CD14-positive monocyte (primary cell): ENCODE data around the gene KIF26B. TPM values are rescaled to one million over a fixed set of nuclear protein-coding genes. Genes with fewer than 3 reads are reported as not detected.
A peak's percentile ranks its signal among the peaks of the same experiment; 100 is the strongest.

Experiments
- DNase-seq, 3 donors: peaks; one replicate each; pipeline ENCODE4 v3.0.0-alpha.2; 2011 to 2022
- H2AFZ ChIP-seq: 2 replicates; pipeline ENCODE4 v1.6.0; 2012; ENCODE audit warnings: mild to moderate bottlenecking, low read depth, low read length, inconsistent platforms; ENCODE audit not compliant: insufficient read depth, poor library complexity, severe bottlenecking
- H3K27ac ChIP-seq, 2 donors: 1 replicate in 1 of 2; 2 replicates in 1 of 2; pipeline ENCODE4 v1.5.1; 2012 to 2013; ENCODE audit warnings: low read length in 2 of 2, control low read depth in 1 of 2, inconsistent platforms in 1 of 2, low read depth in 1 of 2, mild to moderate bottlenecking in 1 of 2
- H3K27me3 ChIP-seq, 2 donors: one replicate each; pipeline versions ENCODE4 v1.6.0 to v1.6.1; 2011 to 2013; ENCODE audit warnings: low read length in 2 of 2; ENCODE audit not compliant: control insufficient read depth in 2 of 2, insufficient read depth in 2 of 2
- H3K36me3 ChIP-seq, 2 donors: replicated peaks in 1 of 2; 1 replicate in 1 of 2; 2 replicates in 1 of 2; pipeline versions ENCODE4 v1.5.1 to v1.6.1; 2012 to 2013; ENCODE audit warnings: low read length in 2 of 2, control low read depth in 1 of 2, inconsistent platforms in 1 of 2, mild to moderate bottlenecking in 1 of 2; ENCODE audit not compliant: insufficient read depth in 2 of 2, control insufficient read depth in 1 of 2
- H3K4me1 ChIP-seq, 2 donors: 1 replicate in 1 of 2; 2 replicates in 1 of 2; pipeline versions ENCODE4 v1.5.1 to v1.6.1; 2012 to 2013; ENCODE audit warnings: low read length in 2 of 2, control low read depth in 1 of 2, inconsistent platforms in 1 of 2, mild to moderate bottlenecking in 1 of 2, moderate library complexity in 1 of 2; ENCODE audit not compliant: insufficient read depth in 2 of 2, control insufficient read depth in 1 of 2
- H3K4me2 ChIP-seq: replicated peaks from 2 replicates; pipeline ENCODE3; 2012; ENCODE audit warnings: low read length, moderate library complexity, mild to moderate bottlenecking; ENCODE audit not compliant: poor library complexity, severe bottlenecking; ENCODE audit errors: extremely low read depth
- H3K4me3 ChIP-seq, 3 experiments: fragments of 200-600 bp in 1 of 3; sonication (generic) in 1 of 3; replicated peaks in 1 of 3; 1 replicate in 2 of 3; 2 replicates in 1 of 3; pipeline ENCODE4 v1.5.1; 2011 to 2013; ENCODE audit warnings: low read length in 3 of 3, mild to moderate bottlenecking in 3 of 3, control low read depth in 2 of 3, low read depth in 2 of 3, inconsistent platforms in 1 of 3, moderate library complexity in 1 of 3
- H3K79me2 ChIP-seq: 2 replicates; pipeline ENCODE4 v1.6.0; 2012; ENCODE audit warnings: mild to moderate bottlenecking, control low read depth, inconsistent platforms, low read length, moderate library complexity; ENCODE audit not compliant: insufficient read depth
- H3K9ac ChIP-seq: 2 replicates; pipeline ENCODE4 v1.6.0; 2017; ENCODE audit warnings: low read length, mild to moderate bottlenecking; ENCODE audit not compliant: insufficient read depth, poor library complexity, severe bottlenecking
- H3K9me3 ChIP-seq, 2 donors: replicated peaks in 1 of 2; 1 replicate in 1 of 2; 2 replicates in 1 of 2; pipeline versions ENCODE4 v1.5.1 to v1.6.1; 2012 to 2013; ENCODE audit warnings: low read length in 2 of 2, control low read depth in 1 of 2; ENCODE audit not compliant: control insufficient read depth in 1 of 2, insufficient read depth in 1 of 2
- H4K20me1 ChIP-seq: 2 replicates; pipeline ENCODE4 v1.6.0; 2012; ENCODE audit warnings: mild to moderate bottlenecking, low read length, control low read depth, moderate library complexity; ENCODE audit not compliant: insufficient read depth
- H3K27ac Mint-ChIP-seq, 7 donors: one replicate each; pipeline ENCODE4 v1.8.0; 2020; ENCODE audit warnings: mild to moderate bottlenecking in 7 of 7, mixed read lengths in 7 of 7, moderate library complexity in 6 of 7, inconsistent platforms in 2 of 7
- H3K27me3 Mint-ChIP-seq, 3 donors: one replicate each; pipeline ENCODE4 v1.8.0; 2021 to 2022; ENCODE audit warnings: low read depth in 3 of 3, mild to moderate bottlenecking in 3 of 3, mixed read lengths in 3 of 3, moderate library complexity in 3 of 3, inconsistent platforms in 1 of 3
- H3K36me3 Mint-ChIP-seq, 2 donors: one replicate each; pipeline ENCODE4 v1.8.0; 2020; ENCODE audit warnings: mixed read lengths in 2 of 2, inconsistent platforms in 1 of 2, mild to moderate bottlenecking in 1 of 2
- H3K4me1 Mint-ChIP-seq: one replicate; pipeline ENCODE4 v1.8.0; 2020; ENCODE audit warnings: mild to moderate bottlenecking, mixed read lengths
- H3K4me3 Mint-ChIP-seq, 2 donors: one replicate each; pipeline ENCODE4 v1.8.0; 2020; ENCODE audit warnings: mild to moderate bottlenecking in 2 of 2, mixed read lengths in 2 of 2, moderate library complexity in 1 of 2
- H3K9me3 Mint-ChIP-seq, 7 donors: one replicate each; pipeline ENCODE4 v1.8.0; 2020 to 2022; ENCODE audit warnings: mixed read lengths in 7 of 7, mild to moderate bottlenecking in 6 of 7, moderate library complexity in 6 of 7, inconsistent platforms in 2 of 7
- CTCF ChIP-seq: fragments of 200-600 bp; IDR thresholded peaks from one replicate; pipeline ENCODE4 v1.8.0; 2022; ENCODE audit warnings: antibody characterized with exemption, mild to moderate bottlenecking
- WGBS: methylation state at CpG from one replicate; pipeline ENCODE4 v1.1.5; 2013; ENCODE audit warnings: missing lambda C conversion rate; ENCODE audit not compliant: insufficient coverage; 5-methylcytosine and 5-hydroxymethylcytosine counted together
- intact Hi-C, 2 donors: fragments of 100-400 bp; cut with micrococcal nuclease; formaldehyde crosslinking; loops; one replicate each; pipeline versions ENCODE4 v1.15.0 to v1.15.1; 2023
- polyA plus RNA-seq, 3 donors: library from polyadenylated mRNA; depleted of rRNA in 1 of 3; unstranded in 2 of 3; stranded (reverse) in 1 of 3; fragments of 300-500 nt in 2 of 3; fragments of >200 nt in 1 of 3; fragmentation: Illumina TruSeq in 2 of 3; gene quantifications; 1 replicate in 2 of 3; 2 replicates in 1 of 3; pipeline ENCODE4 v1.2.3, GENCODE V29; 2012 to 2021

KIF26B gene
- polyA plus RNA-seq, 3 donors, result 0.01 to 0.05 TPM; not detected in 1

DNA sequence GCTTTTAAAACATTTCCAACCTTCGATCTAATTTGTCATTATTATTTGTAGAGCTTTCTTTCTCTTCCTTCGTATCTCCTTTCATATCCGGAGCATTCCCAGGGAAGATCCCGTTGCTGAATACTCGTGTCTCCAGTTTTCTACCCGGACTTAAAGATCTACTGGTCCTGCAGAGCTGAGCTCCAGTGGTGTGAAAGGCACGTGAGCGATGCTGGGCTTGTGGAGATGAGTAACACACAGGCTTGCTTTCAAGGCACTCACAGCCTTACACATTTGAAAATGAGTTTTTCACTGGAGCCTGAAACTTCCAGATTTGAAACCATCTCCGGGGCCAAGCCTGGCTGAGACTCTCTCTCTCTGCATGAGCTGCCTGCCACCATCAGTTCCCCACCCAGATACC lies 428.3 kb downstream of the KIF26B start:
- Mint-ChIP-seq H3K27ac (no peak overlapping the region), H3K36me3 (peaks cover 0 to 2% of the 10 kb centered on the region in 2 donors), H3K4me3 (no peak overlapping the region), H3K27me3 (peaks cover 8% of the 10 kb centered on the region in 3 donors), H3K4me1 (peaks cover 19% of the 10 kb centered on the region), H3K9me3 (peaks cover 0 to 4% (median 1%) of the 10 kb centered on the region in 7 donors)
- no peaks in the 10 kb centered on the region for H3K79me2 ChIP-seq
- H3K4me2 ChIP-seq, result no peak overlapping the region
- no peak overlapping the region for H3K4me3 ChIP-seq
- intact Hi-C loops, result no loop called here
- H3K4me1 ChIP-seq, result peaks cover 8 to 10% of the 10 kb centered on the region in 2 donors
- no peak overlapping the region for H3K9ac ChIP-seq
- no peaks in the 10 kb centered on the region for H4K20me1 ChIP-seq
- H3K27ac ChIP-seq, result no peak overlapping the region
- WGBS, result 90% methylated on average over 2 of the region's 9 CpGs
- no peaks in the 10 kb centered on the region for H3K27me3 ChIP-seq
- DNase-seq, result no peak
- no peaks in the 10 kb centered on the region for H3K36me3 ChIP-seq
- no peak overlapping the region for H2AFZ ChIP-seq
- TF ChIP-seq CTCF, result no peak
- no peaks in the 10 kb centered on the region for H3K9me3 ChIP-seq

- no peaks in the 10 kb centered on the region for H3K79me2 ChIP-seq
- H2AFZ ChIP-seq, result peak overlapping the region; percentile 17
- H4K20me1 ChIP-seq, result no peaks in the 10 kb centered on the region
- H3K27me3 ChIP-seq, result no peaks in the 10 kb centered on the region
- Mint-ChIP-seq H3K4me1 (peaks cover 19% of the 10 kb centered on the region), H3K9me3 (peaks cover 0 to 4% (median 1%) of the 10 kb centered on the region in 7 donors), H3K4me3 (no peak overlapping the region), H3K27ac (no peak overlapping the region), H3K36me3 (peaks cover 0 to 2% of the 10 kb centered on the region in 2 donors), H3K27me3 (peaks cover 3 to 8% (median 8%) of the 10 kb centered on the region in 3 donors)
- H3K4me1 ChIP-seq, result peaks cover 8 to 10% of the 10 kb centered on the region in 2 donors
- DNase-seq, result peak in 1 of 3 donors; percentile 39
- TF ChIP-seq CTCF, result no peak
- no peak overlapping the region for H3K4me2 ChIP-seq
- H3K9ac ChIP-seq, result no peak overlapping the region
- no peak overlapping the region for H3K27ac ChIP-seq
- no peaks in the 10 kb centered on the region for H3K9me3 ChIP-seq
- intact Hi-C loops, result no loop called here
- H3K36me3 ChIP-seq, result no peaks in the 10 kb centered on the region
- WGBS, result 57% methylated on average over 7 of the region's 15 CpGs
- no peak overlapping the region for H3K4me3 ChIP-seq
These were observed 429.0 kb downstream of the KIF26B start for GRCh38 chr1:245583575-245584330.
